ENCODE results near the gene AVPI1. TPM values are rescaled to one million over a fixed set of nuclear protein-coding genes. Genes with fewer than 3 reads are reported as not detected.
"Not testable (repeated sequence)": the region's sequence is repeated elsewhere in the genome, so short reads cannot be mapped to it uniquely, and the experiment has no call there.

The AVPI1 gene
- total RNA-seq, 4 donors from 2014 or later = 7.7 to 21.7 (median 15.4) TPM

DNA sequence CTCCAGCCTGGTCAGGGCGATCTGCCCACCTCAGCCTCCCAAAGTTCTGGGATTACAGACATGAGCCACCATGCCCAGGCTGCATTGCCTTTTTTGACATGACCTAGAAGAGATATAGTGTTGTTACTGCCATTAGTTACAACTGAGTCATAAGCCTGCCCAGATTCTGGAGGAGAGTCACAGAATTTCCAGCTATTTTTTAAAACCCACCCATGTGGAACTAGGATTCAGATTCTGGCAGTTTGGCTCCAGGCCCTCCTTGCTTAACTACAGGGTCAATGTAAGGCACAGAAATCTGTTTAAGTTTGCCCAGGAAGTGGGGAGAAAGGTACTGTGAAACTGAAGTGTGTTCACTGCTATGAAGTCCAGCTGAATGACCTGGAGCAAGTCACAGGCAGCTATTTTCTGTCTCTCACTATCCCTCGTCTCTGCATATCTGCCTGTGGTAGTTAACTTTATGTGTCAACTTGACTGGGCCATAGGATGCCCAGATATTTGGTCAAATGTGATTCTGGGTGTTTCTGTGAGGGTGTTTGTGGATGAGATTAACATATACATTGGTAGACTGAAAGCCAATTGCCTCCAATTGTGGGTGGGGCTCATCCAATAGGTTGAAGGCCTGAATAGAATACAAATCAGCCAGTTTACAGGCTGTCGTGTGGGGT is 18.1 kb upstream of the AVPI1 start:
- Histone ChIP-seq H3K27me3 (peaks cover 0 to 52% (median 0%) of the 10 kb centered on the region in 4 donors), H3K27ac (no peak overlapping the region), H3K4me3 (no peak overlapping the region), H3K4me1 (peaks cover 0 to 14% (median 12%) of the 10 kb centered on the region in 3 donors), H3K36me3 (no peaks in the 10 kb centered on the region), H3K9me3 (no peaks in the 10 kb centered on the region)
- no peak for TF ChIP-seq POLR2A (IDR thresholded peaks at IDR 0.05)
- TF ChIP-seq, protein P1, sequence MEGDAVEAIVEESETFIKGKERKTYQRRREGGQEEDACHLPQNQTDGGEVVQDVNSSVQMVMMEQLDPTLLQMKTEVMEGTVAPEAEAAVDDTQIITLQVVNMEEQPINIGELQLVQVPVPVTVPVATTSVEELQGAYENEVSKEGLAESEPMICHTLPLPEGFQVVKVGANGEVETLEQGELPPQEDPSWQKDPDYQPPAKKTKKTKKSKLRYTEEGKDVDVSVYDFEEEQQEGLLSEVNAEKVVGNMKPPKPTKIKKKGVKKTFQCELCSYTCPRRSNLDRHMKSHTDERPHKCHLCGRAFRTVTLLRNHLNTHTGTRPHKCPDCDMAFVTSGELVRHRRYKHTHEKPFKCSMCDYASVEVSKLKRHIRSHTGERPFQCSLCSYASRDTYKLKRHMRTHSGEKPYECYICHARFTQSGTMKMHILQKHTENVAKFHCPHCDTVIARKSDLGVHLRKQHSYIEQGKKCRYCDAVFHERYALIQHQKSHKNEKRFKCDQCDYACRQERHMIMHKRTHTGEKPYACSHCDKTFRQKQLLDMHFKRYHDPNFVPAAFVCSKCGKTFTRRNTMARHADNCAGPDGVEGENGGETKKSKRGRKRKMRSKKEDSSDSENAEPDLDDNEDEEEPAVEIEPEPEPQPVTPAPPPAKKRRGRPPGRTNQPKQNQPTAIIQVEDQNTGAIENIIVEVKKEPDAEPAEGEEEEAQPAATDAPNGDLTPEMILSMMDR (IDR thresholded peaks at IDR 0.05) = no peak
- 85 to 93% methylated on average over 2 to 3 of the region's 3 CpGs for WGBS, 2 donors
- DNase-seq = no peak
- intact Hi-C loops (cut with DNase I) = no loop called here

DNA sequence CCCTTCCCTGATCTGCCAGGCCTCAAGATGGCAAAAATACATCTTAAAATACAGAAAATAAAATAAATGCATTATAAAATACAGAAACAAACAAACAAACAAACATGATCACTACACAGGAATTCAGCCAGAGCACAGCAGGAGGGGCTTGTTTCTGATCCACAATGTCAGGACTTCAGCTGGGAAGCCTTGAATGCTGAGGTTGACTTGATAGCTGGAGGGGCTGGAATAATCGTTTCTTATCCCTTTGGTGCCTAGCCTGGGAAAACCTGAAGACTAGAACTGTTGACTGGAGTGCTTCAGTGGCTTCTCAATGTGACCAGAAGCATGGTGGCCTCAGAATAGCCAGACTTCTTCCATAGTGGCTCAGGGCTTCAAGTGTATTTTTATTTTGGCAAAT is 17.3 kb upstream of the AVPI1 start:
- Histone ChIP-seq H3K36me3 (no peaks in the 10 kb centered on the region), H3K4me3 (no peak overlapping the region), H3K9me3 (no peaks in the 10 kb centered on the region), H3K4me1 (peaks cover 0 to 12% (median 8%) of the 10 kb centered on the region in 3 donors), H3K27me3 (peaks cover 0 to 44% (median 0%) of the 10 kb centered on the region in 4 donors), H3K27ac (no peak overlapping the region)
- intact Hi-C loops (cut with DNase I) = no loop called here
- WGBS, 2 donors = 63 to 67% methylated on average over 1 of the region's 1 CpG
- DNase-seq = no peak
- TF ChIP-seq, protein P1 (IDR thresholded peaks at IDR 0.05) = no peak
- no peak for TF ChIP-seq POLR2A (IDR thresholded peaks at IDR 0.05)

GRCh38 chr10:97703398-97704067 is 16.5 kb upstream of the AVPI1 start:
- DNase-seq = no peak
- H3K36me3 ChIP-seq = no peaks in the 10 kb centered on the region
- peaks cover 0 to 9% (median 8%) of the 10 kb centered on the region in 3 donors for H3K4me1 ChIP-seq
- no peak overlapping the region for H3K4me3 ChIP-seq
- no peaks in the 10 kb centered on the region for H3K9me3 ChIP-seq
- peaks cover 0 to 36% (median 0%) of the 10 kb centered on the region in 4 donors for H3K27me3 ChIP-seq
- no peak overlapping the region for H3K27ac ChIP-seq
- intact Hi-C loops (cut with DNase I) = no loop called here
- TF ChIP-seq, protein P1 (IDR thresholded peaks at IDR 0.05) = no peak
- TF ChIP-seq POLR2A (IDR thresholded peaks at IDR 0.05) = no peak
- WGBS, 2 donors = 76 to 81% methylated on average over 6 to 7 of the region's 7 CpGs

DNA sequence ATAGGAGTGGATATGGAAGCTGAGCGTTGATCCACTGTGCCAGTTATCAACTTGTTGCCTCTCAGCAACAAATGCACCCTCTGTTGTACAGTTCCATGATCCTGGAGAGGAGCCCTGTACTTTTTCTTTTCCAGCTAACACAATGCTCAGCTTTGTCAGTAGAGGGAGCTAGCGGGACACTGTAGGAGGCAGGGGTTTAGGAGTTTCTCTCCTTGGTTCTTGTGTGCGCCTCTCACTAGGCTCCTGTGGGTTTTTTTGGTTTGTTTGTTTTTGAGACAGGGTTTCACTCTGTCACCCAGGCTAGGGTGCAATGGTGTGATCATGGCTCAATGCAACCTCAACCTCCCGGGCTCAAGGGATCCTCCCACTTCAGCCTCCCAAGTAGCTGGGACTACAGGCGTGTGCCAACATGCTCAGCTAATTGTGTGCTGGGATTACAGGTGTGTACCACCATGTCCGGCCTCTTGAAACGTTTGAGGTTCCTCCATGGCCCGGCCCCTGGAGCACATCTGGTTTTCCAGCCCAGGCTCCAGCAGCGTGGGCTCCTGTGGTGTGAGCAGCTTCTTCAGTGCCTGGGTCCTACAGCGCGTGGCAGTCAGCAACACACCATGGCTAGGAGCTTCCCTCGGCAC is 14.5 kb upstream of the AVPI1 start:
- intact Hi-C loops (cut with DNase I) = no loop called here
- Histone ChIP-seq H3K4me1 (peaks cover 0 to 9% (median 8%) of the 10 kb centered on the region in 3 donors), H3K4me3 (no peak overlapping the region), H3K27me3 (peaks cover 0 to 20% (median 0%) of the 10 kb centered on the region in 4 donors), H3K27ac (no peak overlapping the region), H3K9me3 (no peaks in the 10 kb centered on the region), H3K36me3 (no peaks in the 10 kb centered on the region)
- TF ChIP-seq, protein P1 (IDR thresholded peaks at IDR 0.05) = peak; percentile 43 to 82 (median 74)
- no peak for TF ChIP-seq POLR2A (IDR thresholded peaks at IDR 0.05)
- no peak for DNase-seq
- WGBS, 2 donors = 20 to 43% methylated on average over 6 to 10 of the region's 12 CpGs

DNA sequence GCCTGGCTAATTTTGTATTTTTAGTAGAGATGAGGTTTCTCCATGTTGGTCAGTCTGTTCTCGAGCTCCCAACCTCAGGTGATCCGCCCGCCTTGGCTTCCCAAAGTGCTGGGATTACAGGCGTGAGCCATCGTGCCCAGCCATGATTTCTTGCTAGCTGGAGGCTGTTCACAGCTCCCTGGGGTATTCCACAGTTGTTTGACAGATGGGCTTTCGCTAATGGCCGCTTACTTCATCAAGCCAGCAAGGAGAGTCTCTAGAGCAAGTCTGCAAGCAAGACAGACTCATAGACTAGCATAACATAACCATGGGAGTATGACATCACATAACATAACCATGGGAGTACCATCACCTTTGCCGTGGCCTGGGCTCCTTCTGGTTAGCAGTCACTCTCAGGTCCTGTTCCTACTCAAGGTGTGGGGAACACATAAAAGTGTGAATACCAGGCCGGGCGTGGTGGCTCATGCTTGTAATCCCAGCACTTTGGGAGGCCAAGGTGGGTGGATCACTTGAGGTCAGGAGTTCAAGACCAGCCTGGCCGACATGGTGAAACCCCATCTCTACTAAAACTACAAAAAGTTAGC is 11.1 kb upstream of the AVPI1 start:
- not testable (repeated sequence) for H3K4me1 ChIP-seq, H3K27me3 ChIP-seq, H3K36me3 ChIP-seq, DNase-seq, H3K4me3 ChIP-seq, H3K9me3 ChIP-seq, H3K27ac ChIP-seq
- intact Hi-C loops (cut with DNase I) = loop anchor here (5.0 kb wide), 1 partner anchor 39 kb away; the partner anchor contains the start of gene ZFYVE27
- 69 to 72% methylated on average over 3 to 10 of the region's 11 CpGs for WGBS, 2 donors
